SW 1271 (cell line): ENCODE measurements around the gene PRX.

Experiments used
- DNase-seq, 2 experiments: peaks; one replicate each; lab custom pipeline; 2025; lab: John Stamatoyannopoulos, UW

Gene PRX

GRCh38 chr19:40365613-40366401 is 47.4 kb downstream of the PRX start:
- no peak for DNase-seq

- DNase-seq, result no peak
These were observed 48.2 kb downstream of the PRX start for GRCh38 chr19:40365010-40365409.

GRCh38 chr19:40363069-40363468 is 50.1 kb downstream of the PRX start:
- DNase-seq, result no peak

GRCh38 chr19:40362160-40362559 is 51.0 kb downstream of the PRX start:
- DNase-seq, result no peak

GRCh38 chr19:40360708-40361241 is 52.4 kb downstream of the PRX start:
- DNase-seq, result no peak

GRCh38 chr19:40360020-40360707 is 53.0 kb downstream of the PRX start:
- DNase-seq, result no peak

- no peak for DNase-seq
These were observed 54.4 kb downstream of the PRX start for GRCh38 chr19:40358773-40359172.

GRCh38 chr19:40357640-40358039 is 55.5 kb downstream of the PRX start:
- no peak for DNase-seq

GRCh38 chr19:40356681-40357595 is 56.2 kb downstream of the PRX start:
- no peak for DNase-seq

GRCh38 chr19:40355975-40356680 is 57.0 kb downstream of the PRX start:
- DNase-seq, result no peak

GRCh38 chr19:40348961-40349507 is 64.1 kb downstream of the PRX start:
- peak in 1 of 2 experiments; percentile 51 for DNase-seq

- DNase-seq, result peak; percentile 91 to 95
These were observed 64.9 kb downstream of the PRX start, which contains the start of the genes C19orf47 and PLD3 for GRCh38 chr19:40348125-40348913. Gene C19orf47, minus strand, starts transcription at chr19:40348397. Its CDS starts 6,540 bp downstream, at chr19:40341857. Gene PLD3, plus strand, starts transcription at chr19:40348695. Its CDS starts 17,789 bp downstream, at chr19:40366484.

- no peak for DNase-seq
These were observed 68.8 kb downstream of the PRX start for GRCh38 chr19:40344422-40344821.
